AG20443 (cell line): ENCODE results near the gene SMIM41.

ENCODE experiments used
- DNase-seq: peaks from one replicate; pipeline ENCODE4 v3.0.0; 2012; ENCODE audit warnings: low spot score, mixed read lengths

The SMIM41 gene

DNA sequence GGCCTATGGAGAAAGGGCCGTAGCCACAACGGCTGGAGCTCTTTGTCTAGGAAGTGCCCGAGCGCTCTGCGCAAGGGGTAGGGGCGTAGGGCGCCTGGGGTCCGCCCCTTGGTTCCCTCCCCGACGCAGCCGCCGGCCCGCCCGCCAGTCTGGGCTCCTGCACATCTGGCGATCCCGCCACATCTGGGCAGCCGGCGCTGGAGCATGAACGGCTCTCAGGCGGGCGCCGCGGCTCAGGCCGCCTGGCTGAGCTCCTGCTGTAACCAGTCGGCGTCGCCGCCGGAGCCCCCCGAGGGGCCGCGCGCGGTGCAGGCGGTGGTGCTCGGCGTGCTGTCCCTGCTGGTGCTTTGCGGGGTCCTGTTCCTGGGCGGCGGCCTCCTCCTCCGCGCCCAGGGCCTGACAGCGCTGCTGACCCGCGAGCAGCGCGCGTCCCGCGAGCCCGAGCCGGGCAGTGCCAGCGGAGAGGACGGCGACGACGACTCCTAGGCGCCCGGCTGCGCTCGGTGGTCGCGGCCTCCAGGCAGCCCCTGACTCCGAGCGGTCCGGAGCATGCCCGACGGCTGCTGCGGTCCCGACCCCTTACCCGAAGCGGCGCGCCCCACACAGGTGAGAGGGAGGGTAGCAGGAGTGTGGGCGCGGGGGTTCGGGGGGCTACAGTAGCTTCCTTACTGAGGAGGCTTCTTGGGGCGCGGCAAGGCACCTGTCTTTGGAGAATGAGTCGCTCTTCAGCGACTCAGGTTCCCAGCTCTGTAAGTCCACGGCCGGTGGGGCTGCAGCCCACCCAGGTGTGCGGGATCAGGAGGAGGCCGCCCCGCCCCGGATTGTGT lies at the start of gene SMIM41:
Gene SMIM41 (plus strand): TSS at position 129 of the 827 bp plus-strand sequence. CDS start 76 bp downstream, at position 205.
- no peak for DNase-seq

- peak; percentile 68 for DNase-seq
Measured at GRCh38 chr12:52032446-52032803, 47.1 kb upstream of the SMIM41 start.

GRCh38 chr12:52032804-52033445 lies 46.6 kb upstream of the SMIM41 start:
- DNase-seq: peak; percentile 97

GRCh38 chr12:52033446-52034140 lies 45.9 kb upstream of the SMIM41 start:
- DNase-seq: no peak

DNA sequence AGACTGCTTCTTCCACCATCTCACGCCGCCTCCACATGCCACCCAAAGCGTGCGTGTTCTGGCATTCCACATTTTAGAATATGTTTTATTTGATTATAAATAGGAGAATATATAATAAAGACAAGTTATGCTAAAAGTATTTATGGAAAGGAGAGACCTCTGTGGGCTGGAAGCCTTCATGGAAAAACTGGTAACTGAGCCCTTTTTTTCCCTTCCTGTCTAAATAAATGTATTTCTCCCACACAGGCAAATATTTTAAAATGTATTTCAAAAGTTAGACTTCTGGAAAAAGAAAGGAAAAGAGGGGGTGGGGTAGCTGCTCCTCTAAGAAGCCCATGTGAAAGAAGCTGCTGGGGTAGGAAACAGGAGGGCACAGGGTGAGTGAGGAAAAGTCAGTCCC lies 44.3 kb upstream of the SMIM41 start:
- DNase-seq: no peak

DNA sequence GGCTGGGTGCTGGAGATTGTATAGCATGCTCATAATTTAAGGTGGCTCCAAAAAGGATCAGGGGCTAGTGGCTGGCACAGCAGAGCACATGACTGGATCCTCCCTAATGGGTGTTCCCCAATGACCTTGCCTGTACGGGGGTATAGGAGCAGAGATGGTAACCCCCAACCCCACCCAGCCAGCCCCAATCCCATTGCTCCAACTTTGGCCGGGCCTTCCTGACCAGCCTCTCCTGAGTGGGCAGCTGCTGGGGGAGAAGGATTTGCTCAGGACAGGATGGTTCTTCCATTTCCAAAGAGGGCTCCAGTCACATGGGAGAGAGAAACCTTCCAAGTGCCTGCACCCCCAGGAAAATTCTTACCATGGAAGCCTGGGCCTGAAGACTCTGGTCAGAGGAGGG lies 43.6 kb upstream of the SMIM41 start:
- no peak for DNase-seq

GRCh38 chr12:52036587-52037171 lies 42.8 kb upstream of the SMIM41 start:
- DNase-seq: peak; percentile 92

GRCh38 chr12:52037248-52037861 lies 42.1 kb upstream of the SMIM41 start:
- peak; percentile 68 for DNase-seq

- no peak for DNase-seq
Measured at GRCh38 chr12:52038447-52038846, 41.1 kb upstream of the SMIM41 start.

DNA sequence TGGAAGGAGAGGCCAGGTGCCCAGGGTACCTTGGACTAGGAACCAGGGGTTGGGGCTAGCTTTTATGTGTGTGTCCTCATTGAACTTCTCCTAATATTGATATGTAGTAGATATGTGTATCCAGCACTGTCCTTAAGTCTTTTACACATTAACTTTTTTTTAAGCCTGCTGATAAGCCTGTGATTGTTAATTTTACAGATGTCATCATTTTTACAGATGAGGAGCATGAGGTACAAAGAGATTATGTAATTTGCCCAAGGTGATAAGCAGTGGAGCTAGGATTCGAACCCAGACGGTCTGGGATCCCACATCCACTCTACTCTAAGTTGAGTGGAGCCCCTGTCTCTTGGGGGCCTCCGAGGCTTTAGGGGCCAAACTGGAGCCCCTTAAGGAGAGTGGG lies 38.5 kb upstream of the SMIM41 start:
- no peak for DNase-seq

- DNase-seq: peak; percentile 61
Measured at GRCh38 chr12:52041695-52042123, 37.8 kb upstream of the SMIM41 start.

DNA sequence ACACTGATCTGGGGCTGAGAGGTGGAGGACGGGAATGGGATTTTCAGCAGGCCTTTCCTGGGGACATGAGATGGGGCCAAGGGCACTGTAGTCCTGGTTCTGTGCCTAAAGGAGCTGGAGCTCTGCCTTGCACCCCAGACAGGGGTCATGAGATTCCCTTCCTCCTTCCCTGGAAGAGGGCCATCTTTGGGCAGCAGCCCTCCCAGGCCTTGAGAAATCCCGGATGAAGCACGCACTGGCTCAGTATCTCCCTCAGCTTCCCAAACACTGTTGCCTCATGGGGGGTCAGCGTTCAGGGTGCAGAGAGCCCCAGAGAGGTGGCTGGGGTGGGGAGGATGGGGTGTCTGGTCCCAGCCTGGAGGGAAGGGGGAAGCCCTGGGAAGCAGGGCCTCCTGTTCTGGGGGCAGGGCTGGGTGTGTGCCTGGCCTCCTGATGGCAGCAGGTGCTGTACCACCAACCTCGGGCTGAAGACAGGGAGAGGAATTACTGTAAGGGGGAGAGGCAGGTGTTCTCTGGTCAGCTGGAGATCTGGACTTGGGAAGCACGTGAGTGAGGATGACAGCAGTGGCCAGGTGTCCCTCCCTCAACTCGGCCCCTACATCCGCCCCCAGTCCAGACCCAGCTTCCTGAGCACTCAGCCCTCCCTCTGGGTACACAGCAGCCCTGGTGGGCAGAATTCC lies 36.7 kb upstream of the SMIM41 start:
- no peak for DNase-seq

DNA sequence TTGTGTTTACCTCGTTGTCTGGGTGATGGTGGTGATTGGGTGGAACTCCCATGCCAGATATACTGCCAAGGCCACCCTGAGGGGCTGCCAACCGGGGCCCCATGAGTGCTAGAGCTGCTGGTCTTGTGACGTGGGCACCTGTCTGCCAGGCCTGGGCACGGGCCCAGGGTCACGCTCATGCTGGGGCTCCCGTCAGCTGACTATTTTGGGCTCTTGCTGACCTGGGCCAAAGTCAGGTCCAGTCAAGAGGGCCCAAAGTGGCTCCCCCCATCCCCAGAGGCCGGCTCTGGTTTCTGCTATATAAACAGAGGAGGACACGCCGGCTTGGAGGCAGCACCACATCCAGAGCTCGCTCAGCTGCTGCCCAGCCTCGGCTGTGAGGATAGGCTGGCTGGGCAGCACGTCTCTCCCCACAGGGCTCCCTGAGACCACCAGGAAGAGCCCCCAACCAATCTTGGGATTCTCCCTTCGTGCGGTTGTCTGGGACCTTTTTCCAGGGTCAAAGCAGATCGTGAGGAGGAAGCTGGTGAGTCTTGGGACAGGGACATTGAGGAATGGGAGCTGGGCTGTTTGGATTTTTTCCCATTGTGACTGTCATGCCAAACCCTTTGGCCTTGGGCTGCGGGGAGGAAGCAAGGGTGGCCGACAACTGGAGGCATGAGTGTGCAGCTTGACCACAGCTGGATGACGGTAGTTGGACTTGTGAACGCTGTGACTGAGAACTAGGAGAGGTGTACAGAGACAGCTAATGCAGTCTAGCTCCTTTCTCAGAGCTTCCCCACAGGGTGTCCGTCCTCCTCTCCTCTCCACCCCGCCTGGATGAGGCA lies 35.9 kb upstream of the SMIM41 start:
- peak; percentile 59 for DNase-seq

- peak; percentile 88 for DNase-seq
Measured at GRCh38 chr12:52044292-52044983, 35.1 kb upstream of the SMIM41 start.

DNA sequence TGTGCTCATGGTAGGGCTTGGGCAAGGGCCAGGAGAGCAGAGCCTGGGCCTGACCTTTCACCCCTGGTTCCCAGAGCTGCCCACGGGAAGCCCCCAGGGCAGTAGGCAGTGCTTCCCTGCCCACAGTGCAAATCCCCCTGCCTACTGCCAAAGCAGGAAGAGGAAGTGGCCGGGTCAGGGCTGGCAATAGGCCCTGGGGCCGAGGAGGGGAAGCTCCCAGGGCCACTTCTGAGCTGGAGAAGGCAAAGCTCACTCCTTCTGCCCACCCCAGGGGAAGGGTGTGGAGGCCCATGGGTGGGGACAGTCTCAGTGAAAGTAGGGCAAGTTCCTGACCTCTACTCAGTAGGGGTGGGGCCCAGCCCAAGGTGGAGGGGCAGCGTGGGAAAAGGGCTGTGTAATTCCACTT lies 33.7 kb upstream of the SMIM41 start:
- no peak for DNase-seq

- DNase-seq: no peak
Measured at GRCh38 chr12:52046859-52047258, 32.6 kb upstream of the SMIM41 start.

DNA sequence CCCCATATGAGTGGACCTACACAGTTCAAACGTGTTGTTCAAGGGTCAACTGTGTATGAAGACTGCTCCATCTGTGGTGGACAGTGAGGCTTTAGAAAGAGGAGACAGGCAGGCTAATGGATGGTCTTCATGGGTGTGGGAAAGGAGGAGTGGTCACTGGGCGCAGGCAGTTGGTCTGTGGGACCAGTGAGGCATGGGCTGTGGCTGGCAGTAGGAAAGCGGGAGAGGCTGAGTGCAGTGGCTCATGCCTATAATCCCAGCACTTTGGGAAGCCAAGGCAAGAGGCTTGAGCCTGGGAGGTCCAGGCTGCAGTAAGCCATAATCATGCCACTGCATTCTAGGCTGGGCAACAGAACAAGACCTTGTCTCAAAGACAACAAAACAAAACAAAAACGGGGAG lies 30.2 kb upstream of the SMIM41 start:
- no peak for DNase-seq

DNA sequence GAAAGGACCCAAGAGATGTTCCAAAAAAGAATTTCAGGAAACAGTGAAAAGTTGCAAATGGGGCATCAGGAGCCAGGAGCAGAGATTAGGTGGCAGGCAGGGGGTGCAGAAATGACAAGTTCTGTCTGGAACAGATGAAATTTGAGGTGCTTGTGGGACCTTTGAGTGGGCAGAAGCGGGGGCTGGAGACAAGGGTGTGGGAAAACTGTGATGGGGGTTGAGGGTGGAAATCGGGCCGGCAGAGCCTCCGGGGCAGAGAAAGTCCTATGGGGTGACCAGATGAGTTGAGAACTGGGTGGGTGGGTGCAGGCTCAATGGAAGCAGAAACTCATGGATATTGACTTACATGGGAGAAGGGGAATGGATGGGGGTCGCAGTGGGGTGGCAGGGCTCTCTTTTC lies 29.8 kb upstream of the SMIM41 start:
- DNase-seq: no peak

DNA sequence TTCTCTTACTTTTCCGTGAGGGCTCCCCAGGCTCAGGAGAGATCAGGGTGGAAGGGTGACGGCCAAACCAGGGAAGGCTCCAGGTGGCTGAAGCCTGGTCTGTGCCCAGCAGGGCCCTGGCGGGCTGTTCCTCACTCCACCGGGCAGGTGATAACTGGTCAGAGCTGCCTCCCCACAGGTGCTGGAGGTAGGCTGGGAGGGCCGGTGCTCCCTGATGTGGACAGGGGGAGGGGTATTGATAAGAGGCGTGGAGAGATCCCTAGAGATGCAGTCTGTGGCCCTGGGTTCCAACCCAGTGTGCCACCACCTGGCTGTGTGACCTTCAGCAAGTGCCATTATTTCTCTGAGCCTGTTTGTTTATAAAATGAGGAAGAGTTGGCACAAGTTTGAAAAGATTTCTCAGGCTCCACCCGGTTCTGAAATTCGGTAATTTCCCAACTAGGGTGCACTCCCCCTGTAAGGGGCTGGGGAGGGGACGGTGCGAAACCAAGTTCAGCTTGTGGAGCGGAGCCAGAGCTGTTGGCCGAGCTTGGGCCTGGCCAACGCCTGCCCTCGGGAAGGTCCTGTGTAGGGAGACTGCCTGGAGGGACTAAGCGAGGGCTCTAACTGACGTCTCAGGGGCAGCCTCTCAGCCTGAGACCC lies 29.3 kb upstream of the SMIM41 start:
- DNase-seq: peak; percentile 41
